Astrocyte of the cerebellum (primary cell): Measurements from ENCODE around the gene HPS1.

ENCODE experiments used
- DNase-seq: peaks from one replicate; pipeline ENCODE4 v3.0.0-alpha.2; 2011; ENCODE audit warnings: low read depth
- H3K4me3 ChIP-seq: 2 replicates; pipeline ENCODE4 v1.5.1; 2011; ENCODE audit warnings: mild to moderate bottlenecking, low read depth, low read length, moderate library complexity
- CTCF ChIP-seq: IDR thresholded peaks from 2 replicates; pipeline ENCODE4 v1.5.1; 2012; ENCODE audit warnings: low read length, low read depth, moderate library complexity, mild to moderate bottlenecking; ENCODE audit errors: missing control alignments
- in situ Hi-C: cut with HindIII; loops from 2 replicates; pipeline ENCODE4 v1.10.0; 2017; ENCODE audit warnings: low sequenced_read_pairs

The HPS1 gene

GRCh38 chr10:98446661-98447221 is at the start of gene HPS1:
HPS1 (minus strand) TSS chr10:98446935; CDS start chr10:98443240, 3,695 bp downstream.
- H3K4me3 ChIP-seq, result peak within 1 kb of the TSS; percentile 79
- in situ Hi-C loops, result no loop called here
- TF ChIP-seq CTCF, result no peak
- no peak for DNase-seq

GRCh38 chr10:98492763-98493162 is 46.0 kb upstream of the HPS1 start:
- H3K4me3 ChIP-seq, result no peak overlapping the region
- no peak for DNase-seq
- in situ Hi-C loops, result no loop called here
- TF ChIP-seq CTCF, result no peak

GRCh38 chr10:98489561-98490481 is 43.1 kb upstream of the HPS1 start:
- no peak overlapping the region for H3K4me3 ChIP-seq
- no peak for TF ChIP-seq CTCF
- DNase-seq, result no peak
- in situ Hi-C loops, result no loop called here

GRCh38 chr10:98488669-98489430 is 42.1 kb upstream of the HPS1 start:
- DNase-seq, result no peak
- TF ChIP-seq CTCF, result no peak
- in situ Hi-C loops, result no loop called here
- no peak overlapping the region for H3K4me3 ChIP-seq

- in situ Hi-C loops, result no loop called here
- no peak for TF ChIP-seq CTCF
Measured at GRCh38 chr10:98487649-98488048, 40.9 kb upstream of the HPS1 start.

GRCh38 chr10:98486421-98486820 is 39.7 kb upstream of the HPS1 start:
- in situ Hi-C loops, result no loop called here
- H3K4me3 ChIP-seq, result no peak overlapping the region
- DNase-seq, result no peak
- TF ChIP-seq CTCF, result no peak

More at GRCh38 chr10:98487649-98488048, 40.9 kb upstream of the HPS1 start:
- H3K4me3 ChIP-seq, result no peak overlapping the region
- DNase-seq, result no peak
